Neural progenitor cell (in vitro differentiated cells): ENCODE data around the gene TTC31. TPM values are rescaled to one million over a fixed set of nuclear protein-coding genes. Genes with fewer than 3 reads are reported as not detected.
A peak's percentile ranks its signal among the peaks of the same experiment; 100 is the strongest.

Experiments
- DNase-seq: peaks from one replicate; pipeline ENCODE4 v3.0.0-alpha.2; 2016; ENCODE audit warnings: low spot score
- H2AFZ ChIP-seq: fragments of 200-600 bp; sonication (generic); replicated peaks from 2 replicates; pipeline ENCODE4 v1.6.1; 2016; ENCODE audit warnings: antibody characterized with exemption
- H3F3A ChIP-seq: fragments of 200-600 bp; sonication (generic); 2 replicates; pipeline ENCODE4 v1.6.1; 2016; ENCODE audit warnings: antibody characterized with exemption, low read depth
- H3K27ac ChIP-seq: fragments of 200-600 bp; sonication (generic); 2 replicates; pipeline ENCODE4 v1.5.1; 2016; ENCODE audit warnings: mild to moderate bottlenecking
- H3K27me3 ChIP-seq: fragments of 200-600 bp; sonication (generic); 2 replicates; pipeline ENCODE4 v1.6.1; 2016; ENCODE audit warnings: mild to moderate bottlenecking, moderate library complexity
- H3K36me3 ChIP-seq: fragments of 200-600 bp; sonication (generic); 2 replicates; pipeline ENCODE4 v1.5.1; 2016
- H3K4me1 ChIP-seq: fragments of 200-600 bp; sonication (generic); 2 replicates; pipeline ENCODE4 v1.6.1; 2016; ENCODE audit warnings: mixed run types
- H3K4me2 ChIP-seq: fragments of 200-600 bp; sonication (generic); 2 replicates; pipeline ENCODE4 v1.6.1; 2016
- H3K4me3 ChIP-seq: fragments of 200-600 bp; sonication (generic); 2 replicates; pipeline ENCODE4 v1.5.1; 2016
- H3K79me2 ChIP-seq: fragments of 200-600 bp; sonication (generic); 2 replicates; pipeline ENCODE4 v1.6.1; 2016; ENCODE audit warnings: low read depth
- H3K9ac ChIP-seq: fragments of 200-600 bp; sonication (generic); 2 replicates; pipeline ENCODE4 v1.6.1; 2016
- H3K9me3 ChIP-seq: fragments of 200-600 bp; sonication (generic); 2 replicates; pipeline ENCODE4 v1.5.1; 2016; ENCODE audit warnings: low read depth
- H4K20me1 ChIP-seq: fragments of 200-600 bp; sonication (generic); 2 replicates; pipeline ENCODE4 v1.6.1; 2016; ENCODE audit warnings: low read depth
- H3K27ac Mint-ChIP-seq: 3 replicates; pipeline ENCODE4 v1.8.0; 2021; ENCODE audit warnings: mixed read lengths
- H3K27me3 Mint-ChIP-seq: 2 replicates; pipeline ENCODE4 v1.8.0; 2022; ENCODE audit warnings: low read depth, mild to moderate bottlenecking, inconsistent platforms, moderate library complexity, mixed read lengths; ENCODE audit not compliant: insufficient read depth
- H3K36me3 Mint-ChIP-seq: 3 replicates; pipeline ENCODE4 v1.8.0; 2021; ENCODE audit warnings: mixed read lengths
- H3K4me1 Mint-ChIP-seq: 3 replicates; pipeline ENCODE4 v1.8.0; 2021; ENCODE audit warnings: mixed read lengths
- H3K4me3 Mint-ChIP-seq: 3 replicates; pipeline ENCODE4 v1.8.0; 2021; ENCODE audit warnings: mild to moderate bottlenecking, moderate library complexity, mixed read lengths
- H3K9me3 Mint-ChIP-seq: 3 replicates; pipeline ENCODE4 v1.8.0; 2020; ENCODE audit warnings: mixed read lengths
- CTCF ChIP-seq: fragments of 200-600 bp; sonication (generic); IDR thresholded peaks from 2 replicates; pipeline ENCODE4 v1.5.1; 2017; ENCODE audit warnings: antibody characterized with exemption, mild to moderate bottlenecking
- EZH2 ChIP-seq: fragments of 200-600 bp; sonication (generic); IDR thresholded peaks from 2 replicates; pipeline ENCODE4 v1.6.1; 2017; ENCODE audit warnings: antibody characterized with exemption, mild to moderate bottlenecking, moderate library complexity
- EZH2phosphoT487 ChIP-seq: fragments of 200-600 bp; sonication (generic); IDR thresholded peaks from 2 replicates; pipeline ENCODE4 v1.6.1; 2017; ENCODE audit warnings: antibody characterized with exemption
- total RNA-seq: library from RNA; depleted of rRNA; stranded (reverse); fragments of >200 nt; gene quantifications from 2 replicates; pipeline ENCODE4 v1.2.3, GENCODE V29; 2015; ENCODE audit warnings: low replicate concordance

The TTC31 gene
- total RNA-seq, 1 donor from 2014 or later: 22.6 TPM

DNA sequence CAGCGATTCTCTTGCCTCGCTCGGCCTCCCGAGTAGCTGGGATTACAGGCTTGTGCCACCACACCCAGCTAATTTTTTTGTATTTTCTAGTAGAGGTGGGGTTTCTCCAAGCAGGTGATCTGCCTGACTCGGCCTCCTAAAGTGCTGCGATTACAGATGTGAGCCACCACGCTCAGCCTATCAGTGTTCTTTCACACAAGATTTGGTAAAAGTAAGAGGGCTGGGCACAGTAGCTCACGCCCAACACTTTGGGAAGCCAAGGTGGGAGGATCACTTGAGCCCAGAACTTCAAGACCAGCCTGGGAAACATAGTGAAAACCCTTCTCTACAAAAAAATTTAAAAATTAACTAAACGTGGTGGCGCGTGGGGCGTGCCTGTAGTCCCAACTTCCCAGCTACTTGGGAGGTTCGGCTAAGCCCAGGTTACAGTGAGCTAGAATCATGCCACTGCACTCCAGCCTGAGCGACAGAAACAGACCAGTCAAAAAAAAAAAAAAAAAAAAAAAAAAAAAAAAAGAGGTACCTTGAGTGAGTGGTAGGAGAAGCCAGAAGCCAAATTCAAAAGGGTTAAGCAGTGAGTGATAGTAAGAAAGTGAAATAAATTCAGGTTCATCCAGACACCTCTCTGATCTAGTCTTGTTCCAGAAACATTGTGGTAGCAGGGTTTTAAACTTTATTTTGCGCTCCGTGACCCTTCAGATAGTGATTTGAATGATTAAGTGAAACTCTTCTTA is 11.4 kb upstream of the TTC31 start:
- H3K4me1 ChIP-seq: peaks cover 11% of the 10 kb centered on the region
- no peak overlapping the region for H2AFZ ChIP-seq
- TF ChIP-seq CTCF: no peak
- TF ChIP-seq EZH2phosphoT487: no peak
- no peak for TF ChIP-seq EZH2
- no peak for DNase-seq
- no peaks in the 10 kb centered on the region for H3K27me3 ChIP-seq
- peaks cover 33% of the 10 kb centered on the region for H3F3A ChIP-seq
- H3K27me3 Mint-ChIP-seq: peaks cover 9% of the 10 kb centered on the region
- peaks cover 15% of the 10 kb centered on the region for H3K4me1 Mint-ChIP-seq
- H3K36me3 ChIP-seq: no peaks in the 10 kb centered on the region
- no peaks in the 10 kb centered on the region for H4K20me1 ChIP-seq
- peaks cover 12% of the 10 kb centered on the region for H3K36me3 Mint-ChIP-seq
- H3K9ac ChIP-seq: peak overlapping the region; percentile 19
- no peaks in the 10 kb centered on the region for H3K9me3 ChIP-seq
- H3K27ac Mint-ChIP-seq: peak overlapping the region; percentile 98
- peak overlapping the region; percentile 97 for H3K4me3 Mint-ChIP-seq
- peaks cover 4% of the 10 kb centered on the region for H3K79me2 ChIP-seq
- H3K4me2 ChIP-seq: peak overlapping the region; percentile 97
- H3K27ac ChIP-seq: peak overlapping the region; percentile 75
- no peaks in the 10 kb centered on the region for H3K9me3 Mint-ChIP-seq
- peak overlapping the region; percentile 63 for H3K4me3 ChIP-seq

GRCh38 chr2:74472086-74472944 is 10.6 kb upstream of the TTC31 start, which contains the start of gene MRPL53:
Gene MRPL53, minus strand, starts transcription at chr2:74472680. Its CDS starts 20 bp downstream, at chr2:74472660.
- peak; percentile 26 for TF ChIP-seq EZH2phosphoT487
- no peak for TF ChIP-seq EZH2
- no peak for TF ChIP-seq CTCF
- peak within 1 kb of the TSS; percentile 97 for H3K4me3 Mint-ChIP-seq

DNA sequence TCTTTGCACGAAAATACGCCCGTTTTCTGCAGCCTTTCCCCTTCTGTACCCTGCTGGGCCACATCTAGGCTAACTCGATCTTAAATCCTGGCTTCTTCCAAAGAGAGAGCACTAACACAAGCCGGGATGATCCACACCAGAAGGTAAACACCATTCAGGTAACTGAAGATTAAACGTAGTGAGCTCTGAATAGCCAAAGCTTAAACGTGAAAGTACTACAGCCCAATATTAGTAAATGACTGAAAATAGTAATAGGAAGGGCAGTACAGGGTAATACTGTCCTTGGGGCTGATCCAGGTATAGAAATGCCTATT is 10.0 kb upstream of the TTC31 start:
- no peak for DNase-seq
- no peaks in the 10 kb centered on the region for H3K27me3 ChIP-seq
- no peak for TF ChIP-seq CTCF
- no peak for TF ChIP-seq EZH2phosphoT487
- TF ChIP-seq EZH2: no peak
- peak overlapping the region; percentile 12 for H2AFZ ChIP-seq
- Mint-ChIP-seq H3K27ac (peak overlapping the region; percentile 98), H3K36me3 (peaks cover 17% of the 10 kb centered on the region), H3K4me1 (peaks cover 15% of the 10 kb centered on the region), H3K9me3 (no peaks in the 10 kb centered on the region), H3K4me3 (peak overlapping the region; percentile 97), H3K27me3 (peaks cover 9% of the 10 kb centered on the region)
- H3K27ac ChIP-seq: peak overlapping the region; percentile 75
- peaks cover 11% of the 10 kb centered on the region for H3K4me1 ChIP-seq
- H3K9ac ChIP-seq: peak overlapping the region; percentile 19
- no peaks in the 10 kb centered on the region for H4K20me1 ChIP-seq
- peaks cover 27% of the 10 kb centered on the region for H3F3A ChIP-seq
- H3K36me3 ChIP-seq: no peaks in the 10 kb centered on the region
- peaks cover 4% of the 10 kb centered on the region for H3K79me2 ChIP-seq
- peak overlapping the region; percentile 97 for H3K4me2 ChIP-seq
- peak overlapping the region; percentile 63 for H3K4me3 ChIP-seq
- H3K9me3 ChIP-seq: no peaks in the 10 kb centered on the region

More at GRCh38 chr2:74472086-74472944, 10.6 kb upstream of the TTC31 start, which contains the start of gene MRPL53:
- Histone ChIP-seq H3K36me3 (no peaks in the 10 kb centered on the region), H3F3A (peaks cover 30% of the 10 kb centered on the region), H3K4me1 (peaks cover 11% of the 10 kb centered on the region), H3K79me2 (peaks cover 4% of the 10 kb centered on the region), H2AFZ (peak within 1 kb of the TSS; percentile 74), H3K4me3 (peak within 1 kb of the TSS; percentile 63), H4K20me1 (no peaks in the 10 kb centered on the region), H3K9ac (peak within 1 kb of the TSS; percentile 19), H3K4me2 (peak within 1 kb of the TSS; percentile 97), H3K9me3 (no peaks in the 10 kb centered on the region), H3K27me3 (no peaks in the 10 kb centered on the region), H3K27ac (peak within 1 kb of the TSS; percentile 75)
- Mint-ChIP-seq H3K4me1 (peaks cover 15% of the 10 kb centered on the region), H3K27me3 (peaks cover 9% of the 10 kb centered on the region), H3K36me3 (peaks cover 13% of the 10 kb centered on the region), H3K27ac (peak within 1 kb of the TSS; percentile 98), H3K9me3 (no peaks in the 10 kb centered on the region)
- peak; percentile 96 for DNase-seq
